ENCODE results near the gene SNAI1. TPM values are rescaled to one million over a fixed set of nuclear protein-coding genes. Genes with fewer than 3 reads are reported as not detected.

SNAI1 gene
- total RNA-seq, 1 donor from 2014 or later = 26.4 TPM

- peaks cover 13% of the 10 kb centered on the region for H3K36me3 Mint-ChIP-seq (ENCODE audit: low read depth, unreplicated experiment)
- DNase-seq (ENCODE audit: low spot score) = no peak
- no peak overlapping the region for H3K4me3 Mint-ChIP-seq (ENCODE audit: unreplicated experiment)
- TF ChIP-seq CTCF (IDR thresholded peaks at IDR 0.05; ENCODE audit: unreplicated experiment) = no peak
- H3K27ac Mint-ChIP-seq (ENCODE audit: unreplicated experiment) = no peak overlapping the region
- no peaks in the 10 kb centered on the region for H3K9me3 Mint-ChIP-seq (ENCODE audit: unreplicated experiment)
- H3K27me3 Mint-ChIP-seq (ENCODE audit: unreplicated experiment) = peaks cover 4% of the 10 kb centered on the region
- H3K4me1 Mint-ChIP-seq (ENCODE audit: unreplicated experiment) = peaks cover 5% of the 10 kb centered on the region
Measured at GRCh38 chr20:50023116-50023805, 40.5 kb downstream of the SNAI1 start.

GRCh38 chr20:50026746-50027575, 44.2 kb downstream of the SNAI1 start:
- Mint-ChIP-seq H3K27ac (ENCODE audit: unreplicated experiment) (no peak overlapping the region), H3K4me3 (ENCODE audit: unreplicated experiment) (no peak overlapping the region)

GRCh38 chr20:50027611-50028105, 44.9 kb downstream of the SNAI1 start:
- DNase-seq (ENCODE audit: low spot score) = no peak
- no peak for TF ChIP-seq CTCF (IDR thresholded peaks at IDR 0.05; ENCODE audit: unreplicated experiment)
- Mint-ChIP-seq H3K9me3 (ENCODE audit: unreplicated experiment) (no peaks in the 10 kb centered on the region), H3K4me1 (ENCODE audit: unreplicated experiment) (peaks cover 13% of the 10 kb centered on the region), H3K36me3 (ENCODE audit: low read depth, unreplicated experiment) (peaks cover 13% of the 10 kb centered on the region), H3K27ac (ENCODE audit: unreplicated experiment) (no peak overlapping the region), H3K4me3 (ENCODE audit: unreplicated experiment) (no peak overlapping the region), H3K27me3 (ENCODE audit: unreplicated experiment) (peaks cover 3% of the 10 kb centered on the region)

More at GRCh38 chr20:50026746-50027575, 44.2 kb downstream of the SNAI1 start:
- Mint-ChIP-seq H3K36me3 (ENCODE audit: low read depth, unreplicated experiment) (peaks cover 16% of the 10 kb centered on the region), H3K4me1 (ENCODE audit: unreplicated experiment) (peaks cover 13% of the 10 kb centered on the region), H3K27me3 (ENCODE audit: unreplicated experiment) (peaks cover 3% of the 10 kb centered on the region), H3K9me3 (ENCODE audit: unreplicated experiment) (no peaks in the 10 kb centered on the region)
- no peak for TF ChIP-seq CTCF (IDR thresholded peaks at IDR 0.05; ENCODE audit: unreplicated experiment)
- DNase-seq (ENCODE audit: low spot score) = no peak

GRCh38 chr20:50029083-50029696, 46.4 kb downstream of the SNAI1 start:
- H3K27me3 Mint-ChIP-seq (ENCODE audit: unreplicated experiment) = peaks cover 3% of the 10 kb centered on the region
- no peak overlapping the region for H3K4me3 Mint-ChIP-seq (ENCODE audit: unreplicated experiment)
- TF ChIP-seq CTCF (IDR thresholded peaks at IDR 0.05; ENCODE audit: unreplicated experiment) = no peak
- H3K27ac Mint-ChIP-seq (ENCODE audit: unreplicated experiment) = peak overlapping the region; percentile 42
- H3K9me3 Mint-ChIP-seq (ENCODE audit: unreplicated experiment) = no peaks in the 10 kb centered on the region
- H3K4me1 Mint-ChIP-seq (ENCODE audit: unreplicated experiment) = peaks cover 15% of the 10 kb centered on the region
- peaks cover 11% of the 10 kb centered on the region for H3K36me3 Mint-ChIP-seq (ENCODE audit: low read depth, unreplicated experiment)
- DNase-seq (ENCODE audit: low spot score) = no peak
